NOMO-1 (cell line): Measurements from ENCODE around the gene BLOC1S3.

Experiments used
- DNase-seq, 2 experiments: peaks; one replicate each; lab custom pipeline; 2025; ENCODE audit not compliant: unreplicated experiment in 2 of 2; lab: John Stamatoyannopoulos, UW

BLOC1S3 gene

GRCh38 chr19:45178262-45179071 lies at the start of gene BLOC1S3:
Gene BLOC1S3, plus strand, starts transcription at chr19:45178784. Its CDS starts 513 bp downstream, at chr19:45179297.
- DNase-seq, result peak; percentile 100

DNA sequence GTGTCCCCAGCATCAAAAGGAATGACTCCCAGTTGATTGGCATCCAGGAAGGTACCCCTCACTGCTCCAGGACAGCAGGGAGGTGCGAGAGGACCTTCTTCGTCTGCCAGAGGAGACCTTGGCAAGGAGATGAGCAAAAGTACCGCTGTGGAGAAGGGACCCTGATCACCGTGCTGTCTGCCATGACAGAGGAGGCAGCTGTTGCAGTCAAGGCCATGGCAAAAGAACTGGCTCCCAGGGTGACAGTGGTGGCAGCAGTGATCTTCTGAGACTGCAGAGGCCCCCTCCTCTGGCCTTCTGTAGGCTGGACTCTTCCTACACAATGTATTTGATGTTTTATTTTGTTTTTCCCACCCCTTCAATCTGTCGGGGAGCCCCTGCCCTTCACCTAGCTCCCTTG lies 49.8 kb upstream of the BLOC1S3 start:
- no peak for DNase-seq

DNA sequence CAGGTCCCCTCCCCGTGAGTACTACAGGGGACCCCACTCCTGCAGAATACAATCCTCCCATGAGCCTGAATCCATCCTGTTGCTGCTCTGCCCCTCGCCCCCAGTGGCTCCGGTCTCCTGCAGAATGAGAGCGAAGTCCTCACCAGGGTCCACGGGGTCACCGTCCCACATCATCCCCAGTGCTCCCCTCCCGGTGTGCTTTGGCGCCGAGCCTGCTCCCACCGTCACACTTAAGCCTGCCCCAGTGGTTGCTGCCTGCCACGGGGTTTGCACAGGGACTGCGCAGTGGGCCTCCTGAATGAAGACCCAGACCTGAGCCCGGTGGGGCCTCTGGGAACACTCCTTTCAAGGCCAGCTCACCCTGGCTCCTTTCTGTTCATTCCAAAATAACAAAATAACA lies 48.3 kb upstream of the BLOC1S3 start:
- DNase-seq, result no peak

- DNase-seq, result no peak
Measured at GRCh38 chr19:45130888-45131615, 47.5 kb upstream of the BLOC1S3 start.

DNA sequence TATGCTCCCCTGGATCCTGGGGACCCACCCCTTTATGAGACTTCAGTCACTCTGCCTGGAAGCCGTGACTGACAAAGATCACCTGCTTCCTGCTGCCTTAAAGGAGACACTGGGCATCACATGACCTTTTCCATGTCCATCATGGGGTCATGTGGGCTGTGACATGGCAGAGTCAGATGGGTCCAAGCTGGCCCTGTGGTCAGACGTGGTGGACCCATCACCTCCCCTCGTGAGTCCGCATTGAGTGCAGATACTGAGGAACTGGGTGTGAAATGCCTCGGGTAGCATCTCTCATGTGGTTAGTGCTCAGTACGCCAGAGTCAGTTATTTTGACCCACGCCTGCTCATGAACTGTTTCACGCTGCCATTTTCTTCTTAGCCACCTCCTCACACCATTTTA lies 44.9 kb upstream of the BLOC1S3 start:
- no peak for DNase-seq

GRCh38 chr19:45135176-45135885 lies 43.3 kb upstream of the BLOC1S3 start:
- DNase-seq, result no peak

- no peak for DNase-seq
Measured at GRCh38 chr19:45136507-45137178, 41.9 kb upstream of the BLOC1S3 start.

DNA sequence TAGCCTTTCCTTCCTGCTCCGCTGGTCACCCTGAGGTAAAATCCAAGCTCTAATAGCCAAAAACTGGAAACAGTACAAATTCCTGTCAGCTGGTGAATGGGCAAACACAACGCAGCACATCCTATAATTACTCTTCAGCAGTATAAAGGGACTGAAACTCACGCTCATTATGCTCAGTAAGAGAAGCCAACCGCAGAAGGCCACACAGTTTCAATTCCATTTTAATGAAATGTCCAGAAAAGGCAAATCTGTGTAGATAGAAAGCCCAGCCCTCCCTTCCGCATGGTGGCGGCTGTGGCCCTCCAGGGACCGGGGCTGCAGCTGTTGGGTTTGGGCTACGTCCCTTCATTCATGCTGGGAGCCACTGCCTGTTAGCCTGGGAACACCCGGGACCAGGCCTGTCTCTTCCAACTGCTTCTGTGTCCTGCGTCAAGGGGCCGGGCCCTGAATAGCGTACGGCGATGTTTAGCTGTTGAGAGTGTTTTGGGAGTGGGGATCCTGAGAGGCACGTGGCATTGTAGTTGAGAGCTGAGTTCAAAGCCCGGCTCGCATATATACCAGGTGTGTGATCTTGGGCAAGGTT lies 41.3 kb upstream of the BLOC1S3 start:
- no peak for DNase-seq

DNA sequence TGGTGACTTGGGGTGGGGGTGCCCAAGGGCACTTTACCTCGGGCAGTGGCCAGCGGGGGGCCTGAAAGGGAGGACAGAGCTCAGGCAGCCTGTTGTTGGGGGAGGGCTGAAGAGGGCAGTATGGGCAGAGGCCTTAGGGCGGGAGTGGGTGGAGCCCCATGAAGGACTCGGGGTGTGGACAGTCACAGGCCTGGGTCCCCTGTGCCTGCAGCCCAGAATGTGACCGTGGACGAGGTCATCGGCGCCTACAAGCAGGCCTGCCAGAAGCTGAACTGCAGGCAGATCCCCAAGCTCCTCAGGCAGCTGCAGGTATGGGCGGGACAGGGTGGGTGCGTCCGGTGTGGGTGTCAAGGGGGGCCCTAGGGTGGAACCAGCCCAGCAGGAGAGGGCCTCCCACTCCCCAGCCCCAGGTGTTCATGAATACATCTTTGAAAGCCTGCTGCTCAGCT lies 40.3 kb upstream of the BLOC1S3 start:
- DNase-seq, result no peak

GRCh38 chr19:45139286-45140143 lies 39.1 kb upstream of the BLOC1S3 start:
- no peak for DNase-seq

DNA sequence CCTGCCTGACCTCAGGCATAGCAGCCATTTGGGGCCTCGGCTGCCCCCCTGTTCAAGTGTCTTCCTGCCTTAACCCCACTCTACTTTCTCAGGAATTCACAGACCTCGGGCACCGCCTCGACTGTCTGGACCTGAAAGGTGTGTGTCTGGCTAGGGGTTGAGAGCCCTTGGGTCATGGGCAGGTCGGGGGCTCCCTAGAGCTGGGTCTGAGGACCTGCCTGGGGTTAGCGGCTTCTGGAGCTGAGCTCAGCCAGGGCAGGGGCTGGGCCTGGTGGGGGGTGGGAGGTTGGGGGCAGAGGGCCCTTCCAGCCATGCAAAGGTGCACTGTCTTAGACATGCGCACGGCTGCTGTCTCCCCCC lies 38.5 kb upstream of the BLOC1S3 start:
- DNase-seq, result no peak

GRCh38 chr19:45140533-45140932 lies 38.1 kb upstream of the BLOC1S3 start:
- no peak for DNase-seq

DNA sequence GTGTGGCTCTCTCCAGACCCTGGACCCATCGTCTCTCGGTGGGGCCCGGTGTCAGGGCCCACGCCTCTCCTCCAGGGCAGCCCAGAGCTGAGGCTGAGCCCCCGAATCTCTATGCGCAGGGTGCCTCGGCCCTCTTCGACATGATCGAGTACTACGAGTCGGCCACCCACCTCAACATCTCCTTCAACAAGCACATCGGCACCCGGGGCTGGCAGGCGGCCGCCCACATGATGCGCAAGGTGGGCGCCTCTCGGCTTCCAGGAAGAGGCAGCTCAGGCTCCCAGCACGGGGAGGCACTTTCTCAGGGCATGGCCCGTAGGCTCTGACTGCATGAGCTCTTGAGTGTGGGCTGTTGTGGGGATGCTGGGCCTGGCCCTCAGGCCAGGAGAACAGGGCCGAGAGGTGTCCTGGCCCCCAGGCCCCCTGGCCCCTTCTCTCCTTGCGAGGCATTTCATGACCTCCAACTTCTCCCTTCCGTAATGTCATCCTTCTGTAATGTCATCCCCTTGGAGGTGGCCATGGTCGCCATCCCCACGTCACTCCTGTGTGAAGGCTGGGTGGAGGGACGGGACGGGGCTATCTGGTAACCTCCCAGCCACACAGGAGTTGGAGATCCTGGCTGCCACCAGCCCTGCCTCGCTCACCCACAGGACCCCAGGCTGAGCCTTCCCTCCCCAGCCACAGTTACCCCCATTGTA lies 37.2 kb upstream of the BLOC1S3 start:
- DNase-seq, result no peak

DNA sequence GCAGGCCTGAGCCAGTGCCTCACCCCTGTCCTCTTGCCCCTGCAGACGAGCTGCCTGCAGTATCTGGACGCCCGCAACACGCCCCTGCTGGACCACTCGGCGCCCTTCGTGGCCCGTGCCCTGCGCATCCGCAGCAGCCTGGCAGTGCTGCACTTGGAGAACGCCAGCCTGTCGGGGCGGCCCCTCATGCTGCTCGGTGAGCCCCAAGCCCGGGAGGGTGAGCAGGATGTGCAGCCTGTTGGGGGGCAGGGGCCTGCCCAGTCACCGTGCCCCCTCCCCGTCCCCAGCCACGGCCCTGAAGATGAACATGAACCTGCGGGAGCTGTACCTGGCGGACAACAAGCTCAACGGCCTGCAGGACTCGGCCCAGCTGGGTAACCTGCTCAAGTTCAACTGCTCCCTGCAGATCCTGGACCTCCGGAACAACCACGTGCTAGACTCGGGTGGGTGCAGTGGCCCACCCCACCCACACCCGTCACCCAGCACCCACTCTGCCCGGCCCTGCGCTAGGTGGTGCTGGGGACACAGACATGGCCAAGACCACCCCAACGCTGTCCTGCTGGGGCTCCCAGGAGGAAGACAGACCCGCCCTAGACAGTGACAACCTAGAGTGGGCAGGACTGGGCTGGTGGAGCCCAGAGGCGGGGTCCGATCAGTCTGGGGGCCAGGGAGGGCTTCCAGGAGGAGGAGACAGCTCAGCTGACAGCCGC lies 36.4 kb upstream of the BLOC1S3 start:
- no peak for DNase-seq

DNA sequence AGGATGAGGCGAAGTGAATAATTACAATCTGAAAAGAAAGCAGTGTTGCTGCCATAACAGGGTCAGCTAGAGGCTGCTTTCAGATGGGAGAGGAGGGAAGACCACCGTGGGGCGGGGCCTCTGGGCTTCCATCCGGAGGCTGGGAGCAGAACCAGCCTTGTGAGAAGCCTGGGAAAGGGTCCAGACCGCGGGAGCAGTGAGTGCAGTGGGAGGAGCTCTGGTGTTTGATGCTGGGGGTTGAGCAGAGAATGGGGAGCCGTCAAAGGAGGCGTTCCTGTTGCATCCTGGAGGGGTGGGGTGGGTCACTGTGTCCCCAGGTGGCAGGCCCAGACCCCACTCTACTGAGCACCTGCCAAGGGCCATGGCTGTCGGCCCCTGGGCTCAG lies 35.9 kb upstream of the BLOC1S3 start:
- no peak for DNase-seq

DNA sequence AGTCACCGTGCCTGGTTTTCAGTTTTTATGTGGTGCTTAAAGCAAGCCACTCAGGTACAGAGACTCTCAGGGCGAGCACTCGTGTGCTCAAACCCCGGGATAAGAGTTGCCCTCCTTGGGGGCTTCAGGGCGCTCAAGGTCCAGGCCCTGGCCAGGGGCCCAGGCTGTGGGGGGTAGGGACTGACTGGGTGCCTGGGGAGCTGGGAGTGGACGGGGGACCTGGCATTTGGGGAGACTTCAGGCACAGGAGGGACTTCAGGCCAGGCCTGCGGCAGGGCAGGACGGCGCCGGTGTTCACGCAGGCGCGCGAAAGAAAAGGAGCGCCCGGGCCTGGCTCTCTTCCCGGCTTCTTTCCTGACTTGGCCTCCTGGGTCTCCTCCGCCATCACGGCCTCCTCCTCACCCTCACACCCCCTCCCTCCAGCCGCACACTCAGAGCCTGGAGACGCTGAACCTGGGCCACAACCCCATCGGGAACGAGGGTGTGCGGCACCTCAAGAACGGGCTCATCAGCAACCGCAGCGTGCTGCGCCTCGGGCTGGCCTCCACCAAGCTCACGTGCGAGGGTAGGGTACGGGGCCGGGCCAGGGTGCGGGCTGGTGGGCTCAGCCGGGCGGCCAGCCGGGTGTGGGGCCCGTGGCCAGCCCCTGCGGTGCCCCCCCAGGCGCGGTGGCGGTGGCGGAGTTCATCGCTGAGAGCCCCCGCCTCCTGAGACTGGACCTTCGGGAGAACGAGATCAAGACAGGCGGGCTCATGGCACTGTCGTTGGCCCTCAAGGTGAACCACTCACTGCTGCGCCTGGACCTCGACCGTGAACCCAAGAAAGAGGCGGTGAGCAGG lies 33.9 kb upstream of the BLOC1S3 start:
- no peak for DNase-seq

DNA sequence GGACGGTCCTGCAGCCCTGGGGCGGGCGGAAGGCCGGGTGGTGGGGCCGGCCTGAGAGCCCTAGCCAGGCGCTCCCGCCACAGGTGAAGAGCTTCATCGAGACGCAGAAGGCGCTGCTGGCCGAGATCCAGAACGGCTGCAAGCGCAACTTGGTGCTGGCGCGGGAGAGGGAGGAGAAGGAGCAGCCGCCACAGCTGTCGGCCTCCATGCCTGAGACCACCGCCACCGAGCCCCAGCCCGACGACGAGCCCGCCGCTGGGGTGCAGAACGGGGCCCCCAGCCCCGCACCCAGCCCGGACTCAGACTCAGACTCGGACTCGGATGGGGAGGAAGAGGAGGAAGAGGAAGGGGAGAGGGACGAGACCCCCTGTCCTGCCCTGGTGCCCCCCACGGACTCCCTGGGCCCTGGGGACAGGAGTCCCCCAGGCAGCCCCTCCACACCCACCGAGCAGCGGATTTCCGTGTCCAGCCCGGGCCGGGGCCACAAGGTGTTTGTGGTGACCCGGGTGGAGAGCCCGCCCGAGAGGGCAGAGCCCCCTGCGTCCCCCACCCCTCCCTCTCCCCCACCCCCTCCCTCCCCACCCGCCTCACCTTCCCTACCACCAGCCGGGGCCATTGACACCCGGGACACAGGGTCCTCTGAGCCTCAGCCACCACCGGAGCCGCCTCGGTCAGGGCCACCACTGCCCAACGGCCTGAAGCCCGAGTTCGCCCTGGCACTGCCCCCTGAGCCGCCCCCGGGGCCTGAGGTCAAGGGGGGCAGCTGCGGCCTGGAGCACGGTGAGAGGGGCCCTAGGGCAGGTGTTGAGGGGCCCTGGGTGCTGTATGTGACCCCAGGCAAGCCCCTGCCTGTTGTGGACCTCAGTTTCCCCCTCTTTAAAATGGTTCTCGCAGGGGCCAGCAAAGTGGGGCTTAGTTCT lies 33.1 kb upstream of the BLOC1S3 start:
- DNase-seq, result no peak
